Measurements from ENCODE around the gene TSHB.

TSHB gene

GRCh38 chr1:115062542-115063004 is 32.9 kb downstream of the TSHB start:
- peak; percentile 93 for DNase-seq

- peak; percentile 75 for DNase-seq
Measured at GRCh38 chr1:115063228-115063901, 33.7 kb downstream of the TSHB start.

GRCh38 chr1:115064461-115064860 is 34.8 kb downstream of the TSHB start:
- no peak for DNase-seq

- no peak for DNase-seq
Measured at GRCh38 chr1:115065021-115065420, 35.4 kb downstream of the TSHB start.

- DNase-seq, result no peak
Measured at GRCh38 chr1:115067161-115067859, 37.7 kb downstream of the TSHB start.

GRCh38 chr1:115068826-115069585 is 39.4 kb downstream of the TSHB start:
- DNase-seq, result no peak

GRCh38 chr1:115069659-115070308 is 40.2 kb downstream of the TSHB start:
- no peak for DNase-seq

- no peak for DNase-seq
Measured at GRCh38 chr1:115071012-115071664, 41.5 kb downstream of the TSHB start.

- DNase-seq, result no peak
Measured at GRCh38 chr1:115073298-115074087, 43.9 kb downstream of the TSHB start.

- no peak for DNase-seq
Measured at GRCh38 chr1:115074839-115075534, 45.4 kb downstream of the TSHB start.

- DNase-seq, result no peak
Measured at GRCh38 chr1:115076384-115076915, 46.8 kb downstream of the TSHB start.

- DNase-seq, result no peak
Measured at GRCh38 chr1:115077286-115077983, 47.8 kb downstream of the TSHB start.

GRCh38 chr1:115077984-115078330 is 48.3 kb downstream of the TSHB start:
- DNase-seq, result no peak

- DNase-seq, result no peak
Measured at GRCh38 chr1:115078708-115079107, 49.1 kb downstream of the TSHB start.

- no peak for DNase-seq
Measured at GRCh38 chr1:115082949-115083348, 53.3 kb downstream of the TSHB start.
